Measurements from ENCODE around the gene NPR3.

DNA sequence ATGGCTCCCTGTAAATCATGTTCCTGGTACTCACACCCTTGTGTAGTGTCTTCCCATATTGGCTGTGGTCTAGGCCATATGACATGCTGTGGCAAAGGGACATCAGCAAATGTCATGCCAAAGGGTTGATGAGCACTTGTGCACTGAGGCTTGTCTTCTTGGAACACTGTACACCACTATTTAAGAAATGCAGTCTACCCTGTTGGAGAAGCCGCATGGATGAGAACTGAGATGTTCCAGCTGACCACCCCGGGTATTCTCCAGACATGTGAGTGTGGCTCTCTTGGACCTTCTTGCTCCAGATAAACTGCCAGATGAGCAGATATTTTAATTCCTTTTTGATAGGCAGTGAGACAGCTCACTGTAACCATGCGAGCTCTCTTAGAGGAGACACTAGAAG, 20.5 kb upstream of the NPR3 start:
- TF ChIP-seq SUZ12 (IDR thresholded peaks at IDR 0.05; ENCODE audit: extremely low read depth, insufficient read depth, insufficient read length), result no peak
- no peak for TF ChIP-seq YY1 (IDR thresholded peaks at IDR 0.05; ENCODE audit: insufficient read depth, insufficient read length)
